Neutrophil (primary cell): ENCODE measurements around the gene PTDSS2.

Experiments used
- H3K27ac ChIP-seq: fragments of 200-600 bp; sonication (generic); 2 replicates; pipeline ENCODE4 v1.5.1; 2016; ENCODE audit warnings: mild to moderate bottlenecking, moderate library complexity
- H3K27me3 ChIP-seq: fragments of 200-600 bp; sonication (generic); 2 replicates; pipeline ENCODE4 v1.6.0; 2016; ENCODE audit warnings: mild to moderate bottlenecking
- H3K36me3 ChIP-seq: fragments of 200-600 bp; sonication (generic); 2 replicates; pipeline ENCODE4 v1.5.1; 2017
- H3K4me1 ChIP-seq, 2 experiments: fragments of 200-600 bp in 1 of 2; sonication (generic) in 1 of 2; 1 replicate in 1 of 2; 2 replicates in 1 of 2; pipeline versions ENCODE4 v1.5.1 to v1.6.1; 2013 to 2016; ENCODE audit warnings: low read depth in 1 of 2, low read length in 1 of 2, mild to moderate bottlenecking in 1 of 2, moderate library complexity in 1 of 2; ENCODE audit not compliant: control insufficient read depth in 1 of 2, insufficient read depth in 1 of 2
- H3K4me3 ChIP-seq, 2 experiments: fragments of 200-600 bp in 1 of 2; sonication (generic) in 1 of 2; 1 replicate in 1 of 2; 2 replicates in 1 of 2; pipeline ENCODE4 v1.5.1; 2013 to 2016; ENCODE audit warnings: low read depth in 1 of 2, low read length in 1 of 2, mild to moderate bottlenecking in 1 of 2, moderate library complexity in 1 of 2
- H3K9me3 ChIP-seq: fragments of 200-600 bp; sonication (generic); 2 replicates; pipeline ENCODE4 v1.5.1; 2016
- TF ChIP-seq, protein P1 (sequence below): fragments of 200-600 bp; sonication (generic); IDR thresholded peaks from 2 replicates; pipeline ENCODE4 v1.5.1; 2016; ENCODE audit warnings: antibody characterized with exemption

The PTDSS2 gene

GRCh38 chr11:457111-457760 lies 7.2 kb downstream of the PTDSS2 start:
- Histone ChIP-seq H3K4me3 (no peak overlapping the region), H3K36me3 (peaks cover 24% of the 10 kb centered on the region), H3K27me3 (no peaks in the 10 kb centered on the region), H3K27ac (no peak overlapping the region), H3K4me1 (no peaks in the 10 kb centered on the region), H3K9me3 (no peaks in the 10 kb centered on the region)
- TF ChIP-seq, protein P1, sequence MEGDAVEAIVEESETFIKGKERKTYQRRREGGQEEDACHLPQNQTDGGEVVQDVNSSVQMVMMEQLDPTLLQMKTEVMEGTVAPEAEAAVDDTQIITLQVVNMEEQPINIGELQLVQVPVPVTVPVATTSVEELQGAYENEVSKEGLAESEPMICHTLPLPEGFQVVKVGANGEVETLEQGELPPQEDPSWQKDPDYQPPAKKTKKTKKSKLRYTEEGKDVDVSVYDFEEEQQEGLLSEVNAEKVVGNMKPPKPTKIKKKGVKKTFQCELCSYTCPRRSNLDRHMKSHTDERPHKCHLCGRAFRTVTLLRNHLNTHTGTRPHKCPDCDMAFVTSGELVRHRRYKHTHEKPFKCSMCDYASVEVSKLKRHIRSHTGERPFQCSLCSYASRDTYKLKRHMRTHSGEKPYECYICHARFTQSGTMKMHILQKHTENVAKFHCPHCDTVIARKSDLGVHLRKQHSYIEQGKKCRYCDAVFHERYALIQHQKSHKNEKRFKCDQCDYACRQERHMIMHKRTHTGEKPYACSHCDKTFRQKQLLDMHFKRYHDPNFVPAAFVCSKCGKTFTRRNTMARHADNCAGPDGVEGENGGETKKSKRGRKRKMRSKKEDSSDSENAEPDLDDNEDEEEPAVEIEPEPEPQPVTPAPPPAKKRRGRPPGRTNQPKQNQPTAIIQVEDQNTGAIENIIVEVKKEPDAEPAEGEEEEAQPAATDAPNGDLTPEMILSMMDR: no peak

- Histone ChIP-seq H3K9me3 (no peaks in the 10 kb centered on the region), H3K36me3 (peaks cover 9% of the 10 kb centered on the region), H3K4me3 (no peak overlapping the region), H3K27me3 (no peaks in the 10 kb centered on the region), H3K4me1 (no peaks in the 10 kb centered on the region), H3K27ac (no peak overlapping the region)
- TF ChIP-seq, protein P1: no peak
These were observed 9.6 kb downstream of the PTDSS2 start for GRCh38 chr11:459511-460220.

DNA sequence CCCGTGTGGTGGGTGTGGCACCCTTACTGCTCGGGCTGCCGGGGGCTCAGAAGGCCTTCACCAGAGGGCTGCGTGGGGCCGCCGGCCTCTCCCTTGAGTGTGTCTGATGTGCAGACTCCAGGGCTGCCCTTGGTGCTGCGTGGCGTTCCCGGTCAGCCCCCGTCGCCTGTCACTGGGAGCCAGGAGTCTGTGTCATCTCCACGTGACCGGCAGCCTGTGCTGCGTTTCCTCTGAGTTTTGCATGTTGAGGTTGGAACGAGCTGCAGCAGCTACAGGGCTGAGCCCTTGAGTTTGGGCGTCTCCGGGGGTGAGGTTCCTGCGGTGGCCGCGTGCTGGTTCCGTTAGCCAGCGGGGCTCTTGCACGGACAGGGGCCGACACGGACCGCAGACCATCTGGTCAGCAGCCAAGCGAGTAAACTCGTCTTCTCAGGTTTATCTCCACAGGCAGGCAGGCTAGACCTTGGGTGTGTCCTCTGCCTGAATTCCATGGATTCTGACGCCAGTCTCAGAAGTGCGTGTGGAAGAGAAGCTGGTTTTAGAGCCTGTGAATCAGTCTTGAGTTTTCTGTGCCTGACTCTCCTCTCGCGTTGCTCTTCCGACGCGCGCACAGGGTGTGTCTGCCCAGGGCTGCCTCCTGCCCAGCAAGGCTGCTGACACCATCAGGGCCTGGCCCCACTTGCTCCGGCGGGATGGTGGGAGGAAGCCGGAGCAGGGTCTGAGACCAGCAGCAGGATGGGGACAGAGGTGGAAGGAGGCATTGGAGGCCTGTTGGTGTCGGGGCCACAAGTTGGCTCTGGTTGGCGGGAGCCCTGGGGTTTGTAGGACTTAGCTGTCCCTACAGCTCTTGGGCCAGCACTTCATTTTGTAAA lies 10.5 kb downstream of the PTDSS2 start:
- peaks cover 9% of the 10 kb centered on the region for H3K36me3 ChIP-seq
- no peaks in the 10 kb centered on the region for H3K9me3 ChIP-seq

DNA sequence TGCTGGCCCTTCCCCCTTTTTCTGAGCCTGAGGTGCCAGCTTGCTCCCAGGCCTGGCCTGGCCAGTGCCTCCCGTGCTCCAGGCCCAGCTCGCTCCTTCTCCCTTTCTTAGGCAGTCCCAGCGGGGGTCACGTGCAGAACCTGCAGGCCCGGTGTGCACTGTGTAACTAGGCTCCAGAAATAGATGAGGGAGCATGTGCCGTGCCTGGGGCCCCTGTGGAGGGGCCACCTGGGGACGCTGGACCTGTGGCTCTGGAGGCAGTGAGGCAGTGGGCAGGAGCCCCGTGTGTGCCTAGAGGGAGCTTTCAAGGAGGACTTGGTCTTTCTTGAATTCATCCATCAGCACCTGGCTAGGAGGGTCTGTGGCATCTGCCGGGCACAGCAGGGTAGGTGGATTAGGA lies 11.5 kb downstream of the PTDSS2 start:
- Histone ChIP-seq H3K4me3 (no peak overlapping the region), H3K27ac (no peak overlapping the region), H3K27me3 (no peaks in the 10 kb centered on the region), H3K36me3 (peaks cover 9% of the 10 kb centered on the region), H3K9me3 (no peaks in the 10 kb centered on the region), H3K4me1 (no peaks in the 10 kb centered on the region)
- TF ChIP-seq, protein P1: no peak

More for the DNA sequence above, 10.5 kb downstream of the PTDSS2 start:
- Histone ChIP-seq H3K27ac (no peak overlapping the region), H3K4me1 (no peaks in the 10 kb centered on the region), H3K27me3 (no peaks in the 10 kb centered on the region), H3K4me3 (no peak overlapping the region)
- TF ChIP-seq, protein P1: no peak

DNA sequence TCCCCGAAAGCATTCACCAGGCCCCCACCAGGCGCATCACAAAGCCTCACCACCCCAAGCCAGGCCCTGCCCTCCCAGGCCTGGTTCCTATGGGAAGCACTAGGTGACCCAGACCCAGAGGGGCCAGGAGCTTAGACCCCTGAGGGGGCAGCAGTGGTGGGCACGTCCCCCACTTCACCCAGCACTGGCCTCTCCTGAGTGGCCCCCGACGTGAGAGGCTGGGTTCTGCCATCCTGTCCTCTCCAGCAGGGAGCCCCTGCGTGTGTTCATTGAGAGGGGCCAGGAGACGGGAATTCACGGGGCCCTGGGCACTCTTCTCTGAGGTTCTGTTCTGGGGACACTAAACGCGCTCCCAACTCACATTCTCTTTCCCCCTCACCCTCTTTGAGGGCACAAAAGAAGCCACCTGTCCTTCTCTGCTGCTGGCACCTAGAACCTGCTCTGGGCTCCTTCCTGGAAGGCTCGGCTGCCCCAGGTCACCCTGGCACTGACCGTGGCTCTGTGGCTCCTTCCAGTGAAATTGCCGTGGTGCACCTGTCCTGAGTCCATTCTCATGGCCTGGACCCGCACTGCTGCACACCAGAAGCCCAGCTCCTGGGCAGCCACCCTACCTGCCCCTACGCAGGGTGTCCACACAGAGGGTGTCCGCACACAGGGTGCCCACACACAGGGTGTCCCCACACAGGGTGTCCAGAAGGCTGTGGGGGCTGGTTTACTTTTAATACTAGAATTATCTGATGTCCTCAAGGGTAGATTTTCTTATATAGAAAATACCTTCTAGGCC lies 12.2 kb downstream of the PTDSS2 start:
- no peaks in the 10 kb centered on the region for H3K27me3 ChIP-seq
- H3K4me3 ChIP-seq: no peak overlapping the region
- H3K4me1 ChIP-seq: no peaks in the 10 kb centered on the region
- H3K9me3 ChIP-seq: no peaks in the 10 kb centered on the region
- no peak overlapping the region for H3K27ac ChIP-seq
- peaks cover 9% of the 10 kb centered on the region for H3K36me3 ChIP-seq
- TF ChIP-seq, protein P1: no peak
